Ovary (tissue), 3 donors: ENCODE measurements around the gene FHOD3.

Source experiments
- CTCF ChIP-seq, 3 donors: fragments of 450-650 bp in 2 of 3; fragments of 200-600 bp in 1 of 3; IDR thresholded peaks; one replicate each; pipeline versions ENCODE4 v1.5.1 to v1.8.0; 2016 to 2022; ENCODE audit warnings: antibody characterized with exemption in 3 of 3, mild to moderate bottlenecking in 1 of 3
- POLR2A ChIP-seq: fragments of 450-650 bp; IDR thresholded peaks from one replicate; pipeline ENCODE4 v1.6.1; 2017; ENCODE audit warnings: antibody characterized with exemption, mild to moderate bottlenecking, moderate library complexity
- donor health status: DM: no; HTN: no; CAD: no.

DNA sequence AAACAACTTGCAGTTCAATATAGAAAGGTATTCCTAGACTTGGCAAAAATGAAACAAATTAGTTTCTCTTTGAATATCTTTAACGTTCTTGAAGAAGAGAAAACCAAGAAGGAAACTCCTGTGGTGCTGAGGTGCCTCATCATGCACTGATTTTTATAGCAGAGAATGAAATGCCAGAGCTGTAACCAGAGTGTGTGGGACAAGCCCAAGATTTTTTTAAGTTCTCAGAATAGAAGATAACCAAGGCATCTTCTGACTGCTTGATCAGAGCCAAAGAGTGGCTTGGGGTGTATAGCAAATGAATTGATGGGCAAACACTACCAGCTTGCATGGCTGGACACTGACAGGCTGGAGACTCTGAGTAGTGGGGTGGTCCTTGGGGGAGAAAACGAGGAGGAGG, 7.9 kb downstream of the FHOD3 start:
- no peak for TF ChIP-seq CTCF (IDR thresholded peaks at IDR 0.05)
- no peak for TF ChIP-seq POLR2A
